Esophagus squamous epithelium (tissue), 5 donors: ENCODE measurements around the gene HSPA14. TPM values are rescaled to one million over a fixed set of nuclear protein-coding genes. Genes with fewer than 3 reads are reported as not detected.

Experiments
- DNase-seq: peaks from one replicate; lab custom pipeline; 2025; lab: John Stamatoyannopoulos, UW
- H3K27ac ChIP-seq, 4 donors: fragments of 200-600 bp; sonication (generic); one replicate each; pipeline ENCODE4 v1.5.1; 2016 to 2019; ENCODE audit warnings: mild to moderate bottlenecking in 1 of 4
- H3K27me3 ChIP-seq, 4 donors: fragments of 200-600 bp; sonication (generic); 1 replicate in 3 of 4; 2 replicates in 1 of 4; pipeline versions ENCODE4 v1.5.1 to v1.6.0; 2017 to 2021; ENCODE audit warnings: antibody characterized with exemption in 1 of 4
- H3K36me3 ChIP-seq, 3 donors: fragments of 200-600 bp; sonication (generic); one replicate each; pipeline ENCODE4 v1.5.1; 2016 to 2019
- H3K4me1 ChIP-seq, 3 donors: fragments of 200-600 bp; sonication (generic); one replicate each; pipeline ENCODE4 v1.5.1; 2017 to 2019
- H3K4me3 ChIP-seq, 4 donors: fragments of 200-600 bp; sonication (generic); 1 replicate in 3 of 4; 2 replicates in 1 of 4; pipeline ENCODE4 v1.5.1; 2016 to 2019; ENCODE audit warnings: mild to moderate bottlenecking in 2 of 4, moderate library complexity in 1 of 4
- H3K9me3 ChIP-seq, 3 donors: fragments of 200-600 bp; sonication (generic); one replicate each; pipeline ENCODE4 v1.5.1; 2016 to 2019
- CTCF ChIP-seq, 6 experiments: fragments of 450-650 bp in 4 of 6; fragments of 200-600 bp in 2 of 6; sonication (generic) in 2 of 6; IDR thresholded peaks; one replicate each; pipeline ENCODE4 v1.5.1; 2016 to 2019; ENCODE audit warnings: antibody characterized with exemption in 6 of 6, mild to moderate bottlenecking in 4 of 6, moderate library complexity in 4 of 6
- POLR2A ChIP-seq, 4 donors: fragments of 450-650 bp; IDR thresholded peaks; one replicate each; pipeline ENCODE4 v1.6.1; 2017; ENCODE audit warnings: antibody characterized with exemption in 4 of 4, mild to moderate bottlenecking in 4 of 4, moderate library complexity in 3 of 4
- WGBS, 2 donors: methylation state at CpG; one replicate each; pipeline ENCODE4 v1.1.5; 2018; 5-methylcytosine and 5-hydroxymethylcytosine counted together
- intact Hi-C: fragments of 100-400 bp; cut with DNase I; formaldehyde crosslinking; loops from one replicate; pipeline ENCODE4 v1.15.0; 2022
- total RNA-seq, 4 donors: library from RNA; depleted of rRNA; stranded (reverse); fragments of >200 nt; gene quantifications; one replicate each; pipeline ENCODE4 v1.1.0, GENCODE V29; 2016
- donor health status: DM: yes; HTN: yes; CAD: no.

HSPA14 gene
- total RNA-seq, 4 donors from 2014 or later: 12.5 to 21.4 (median 13.1) TPM

- Histone ChIP-seq H3K4me3 (no peak overlapping the region), H3K4me1 (no peaks in the 10 kb centered on the region), H3K36me3 (no peaks in the 10 kb centered on the region), H3K27ac (no peak overlapping the region), H3K27me3 (no peaks in the 10 kb centered on the region), H3K9me3 (no peaks in the 10 kb centered on the region)
- 86 to 90% methylated on average over 3 of the region's 3 CpGs for whole genome bisulfite sequencing, 2 donors
- TF ChIP-seq POLR2A (IDR thresholded peaks at IDR 0.05): no peak
- no peak for TF ChIP-seq CTCF (IDR thresholded peaks at IDR 0.05)
- intact Hi-C loops: no loop called here
- no peak for DNase-seq
Measured at GRCh38 chr10:14823966-14824365, 14.1 kb upstream of the HSPA14 start.

GRCh38 chr10:14826076-14826829 lies 11.9 kb upstream of the HSPA14 start:
- Histone ChIP-seq H3K36me3 (no peaks in the 10 kb centered on the region), H3K27ac (no peak overlapping the region), H3K4me1 (no peaks in the 10 kb centered on the region), H3K4me3 (no peak overlapping the region), H3K27me3 (no peaks in the 10 kb centered on the region), H3K9me3 (no peaks in the 10 kb centered on the region)
- TF ChIP-seq CTCF (IDR thresholded peaks at IDR 0.05) (no peak), POLR2A (IDR thresholded peaks at IDR 0.05) (no peak)
- 42 to 43% methylated on average over 1 of the region's 1 CpG for WGBS, 2 donors
- intact Hi-C loops: loop anchor here (5.0 kb wide), 1 partner anchor 329 kb away; no protein-coding TSS in a partner anchor
- DNase-seq: no peak

- Histone ChIP-seq H3K9me3 (no peaks in the 10 kb centered on the region), H3K4me1 (peaks cover 0 to 14% (median 8%) of the 10 kb centered on the region in 3 donors), H3K4me3 (no peak overlapping the region), H3K27ac (no peak overlapping the region), H3K36me3 (peaks cover 0 to 9% (median 0%) of the 10 kb centered on the region in 3 donors), H3K27me3 (no peaks in the 10 kb centered on the region)
- 81 to 100% methylated on average over 2 of the region's 3 CpGs for WGBS, 2 donors
- intact Hi-C loops: no loop called here
- no peak for DNase-seq
- no peak for TF ChIP-seq CTCF (IDR thresholded peaks at IDR 0.05)
- TF ChIP-seq POLR2A (IDR thresholded peaks at IDR 0.05): no peak
Measured at GRCh38 chr10:14833106-14833505, 5.0 kb upstream of the HSPA14 start.

GRCh38 chr10:14836208-14836607 lies 1.9 kb upstream of the HSPA14 start:
- TF ChIP-seq POLR2A (IDR thresholded peaks at IDR 0.05): no peak
- TF ChIP-seq CTCF (IDR thresholded peaks at IDR 0.05): no peak
- peak overlapping the region in 1 of 4 donors; percentile 96 for H3K27ac ChIP-seq
- H3K27me3 ChIP-seq: no peaks in the 10 kb centered on the region
- H3K9me3 ChIP-seq: no peaks in the 10 kb centered on the region
- H3K4me3 ChIP-seq: no peak overlapping the region
- no peak for DNase-seq
- peaks cover 0 to 20% (median 0%) of the 10 kb centered on the region in 3 donors for H3K36me3 ChIP-seq
- intact Hi-C loops: no loop called here
- H3K4me1 ChIP-seq: peaks cover 10 to 26% (median 15%) of the 10 kb centered on the region in 3 donors
- 74 to 84% methylated on average over 2 of the region's 2 CpGs for WGBS, 2 donors

GRCh38 chr10:14837003-14837756 lies 926 bp upstream of the HSPA14 start:
- H3K27ac ChIP-seq: peak overlapping the region; percentile 95 to 96 (median 96)

More at GRCh38 chr10:14837003-14837756, 926 bp upstream of the HSPA14 start:
- DNase-seq: no peak
- 38 to 47% methylated on average over 7 of the region's 14 CpGs for WGBS, 2 donors
- Histone ChIP-seq H3K9me3 (no peaks in the 10 kb centered on the region), H3K36me3 (peaks cover 0 to 30% (median 5%) of the 10 kb centered on the region in 3 donors), H3K4me3 (peak overlapping the region; percentile 76 to 99 (median 86)), H3K27me3 (no peaks in the 10 kb centered on the region), H3K4me1 (peaks cover 10 to 26% (median 15%) of the 10 kb centered on the region in 3 donors)
- intact Hi-C loops: no loop called here
- no peak for TF ChIP-seq POLR2A (IDR thresholded peaks at IDR 0.05)
- no peak for TF ChIP-seq CTCF (IDR thresholded peaks at IDR 0.05)
